ENCODE measurements around the gene HS6ST3. TPM values are rescaled to one million over a fixed set of nuclear protein-coding genes. Genes with fewer than 3 reads are reported as not detected.

HS6ST3 gene
- total and polyA plus RNA-seq, 7 donors, result under 0.01 to 0.71 (median 0.33) TPM; not detected in 2

DNA sequence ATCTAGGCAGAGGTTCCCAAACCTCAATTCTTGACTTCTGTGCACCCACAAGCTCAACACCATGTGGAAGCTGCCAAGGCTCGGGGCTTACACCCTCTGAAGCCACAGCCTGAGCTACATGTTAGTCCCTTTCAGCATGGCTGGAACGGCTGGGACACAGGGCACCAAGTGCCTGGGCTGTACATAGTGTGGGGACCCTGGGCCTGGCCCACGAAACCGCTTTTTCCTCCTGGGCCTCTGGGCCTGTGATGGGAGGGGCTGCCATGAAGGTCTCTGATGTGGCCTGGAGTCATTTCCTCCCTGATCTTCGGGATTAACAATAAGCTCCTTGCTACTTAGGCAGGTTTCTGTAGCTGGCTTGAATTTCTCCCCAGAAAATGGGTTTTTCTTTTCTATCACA lies 108.1 kb downstream of the HS6ST3 start:
- DNase-seq, result no peak
- Histone ChIP-seq H3K9me3 (no peaks in the 10 kb centered on the region), H3K4me3 (no peak overlapping the region), H3K27me3 (no peaks in the 10 kb centered on the region), H3K27ac (no peak overlapping the region), H3K36me3 (no peaks in the 10 kb centered on the region), H3K4me1 (no peaks in the 10 kb centered on the region)
- intact Hi-C loops (cut with DNase I), result no loop called here
- TF ChIP-seq, protein P1, sequence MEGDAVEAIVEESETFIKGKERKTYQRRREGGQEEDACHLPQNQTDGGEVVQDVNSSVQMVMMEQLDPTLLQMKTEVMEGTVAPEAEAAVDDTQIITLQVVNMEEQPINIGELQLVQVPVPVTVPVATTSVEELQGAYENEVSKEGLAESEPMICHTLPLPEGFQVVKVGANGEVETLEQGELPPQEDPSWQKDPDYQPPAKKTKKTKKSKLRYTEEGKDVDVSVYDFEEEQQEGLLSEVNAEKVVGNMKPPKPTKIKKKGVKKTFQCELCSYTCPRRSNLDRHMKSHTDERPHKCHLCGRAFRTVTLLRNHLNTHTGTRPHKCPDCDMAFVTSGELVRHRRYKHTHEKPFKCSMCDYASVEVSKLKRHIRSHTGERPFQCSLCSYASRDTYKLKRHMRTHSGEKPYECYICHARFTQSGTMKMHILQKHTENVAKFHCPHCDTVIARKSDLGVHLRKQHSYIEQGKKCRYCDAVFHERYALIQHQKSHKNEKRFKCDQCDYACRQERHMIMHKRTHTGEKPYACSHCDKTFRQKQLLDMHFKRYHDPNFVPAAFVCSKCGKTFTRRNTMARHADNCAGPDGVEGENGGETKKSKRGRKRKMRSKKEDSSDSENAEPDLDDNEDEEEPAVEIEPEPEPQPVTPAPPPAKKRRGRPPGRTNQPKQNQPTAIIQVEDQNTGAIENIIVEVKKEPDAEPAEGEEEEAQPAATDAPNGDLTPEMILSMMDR (IDR thresholded peaks at IDR 0.05), result no peak
- TF ChIP-seq EP300 (IDR thresholded peaks at IDR 0.05) (no peak), POLR2A (IDR thresholded peaks at IDR 0.05) (no peak), POLR2AphosphoS5 (IDR thresholded peaks at IDR 0.05) (no peak)
- WGBS, 2 donors, result 76 to 81% methylated on average over 5 of the region's 5 CpGs

DNA sequence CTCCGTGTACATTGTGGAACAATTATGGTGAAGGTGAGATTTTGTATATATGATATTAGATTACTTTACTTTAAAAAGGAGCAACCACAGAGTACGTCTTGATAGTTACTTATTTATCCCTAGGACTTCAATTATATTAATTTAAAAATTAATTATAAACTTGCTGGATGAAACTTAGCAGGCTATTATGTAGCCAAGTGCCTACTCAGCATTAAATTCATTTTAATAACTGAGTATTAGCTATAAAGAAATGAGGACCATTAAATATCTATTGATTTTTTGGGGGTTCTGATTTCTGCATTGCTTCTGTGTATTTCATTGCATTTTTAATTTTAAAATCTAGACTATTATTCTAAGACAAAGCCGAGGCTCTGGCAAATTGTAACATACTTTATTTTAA lies 109.4 kb downstream of the HS6ST3 start:
- Histone ChIP-seq H3K36me3 (no peaks in the 10 kb centered on the region), H3K4me1 (no peaks in the 10 kb centered on the region), H3K27ac (no peak overlapping the region), H3K4me3 (no peak overlapping the region), H3K9me3 (no peaks in the 10 kb centered on the region), H3K27me3 (no peaks in the 10 kb centered on the region)
- 81 to 84% methylated on average over 3 of the region's 3 CpGs for WGBS, 2 donors
- TF ChIP-seq, protein P1 (IDR thresholded peaks at IDR 0.05), result no peak
- TF ChIP-seq EP300 (IDR thresholded peaks at IDR 0.05) (no peak), POLR2A (IDR thresholded peaks at IDR 0.05) (no peak), POLR2AphosphoS5 (IDR thresholded peaks at IDR 0.05) (no peak)
- intact Hi-C loops (cut with DNase I), result no loop called here
- DNase-seq, result no peak

DNA sequence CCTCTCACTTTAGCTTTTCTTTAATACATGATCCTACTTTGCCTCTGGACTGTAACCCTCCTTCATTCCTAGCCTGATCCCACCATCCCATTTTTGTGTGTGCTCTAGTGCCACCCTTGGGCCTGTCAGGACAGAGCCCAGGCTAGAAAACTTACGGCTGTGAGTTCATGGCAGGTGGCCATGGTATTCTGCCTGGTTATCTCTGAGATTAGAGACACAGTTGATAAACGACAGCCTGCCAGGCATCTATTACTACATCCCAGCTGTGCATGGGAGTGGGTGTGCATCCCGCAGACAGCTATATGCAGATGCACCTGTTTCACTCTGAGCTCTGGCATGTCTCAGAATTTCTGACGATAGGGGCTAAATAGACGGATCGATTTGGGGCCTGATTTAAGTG lies 110.9 kb downstream of the HS6ST3 start:
- H3K27ac ChIP-seq, result no peak overlapping the region
- no peaks in the 10 kb centered on the region for H3K27me3 ChIP-seq
- no peaks in the 10 kb centered on the region for H3K4me1 ChIP-seq
- no peaks in the 10 kb centered on the region for H3K36me3 ChIP-seq
- no peaks in the 10 kb centered on the region for H3K9me3 ChIP-seq
- H3K4me3 ChIP-seq, result no peak overlapping the region
- no peak for DNase-seq
- WGBS, 2 donors, result 71 to 84% methylated on average over 6 of the region's 6 CpGs
- TF ChIP-seq POLR2A (IDR thresholded peaks at IDR 0.05) (no peak), POLR2AphosphoS5 (IDR thresholded peaks at IDR 0.05) (no peak)
- intact Hi-C loops (cut with DNase I), result no loop called here

DNA sequence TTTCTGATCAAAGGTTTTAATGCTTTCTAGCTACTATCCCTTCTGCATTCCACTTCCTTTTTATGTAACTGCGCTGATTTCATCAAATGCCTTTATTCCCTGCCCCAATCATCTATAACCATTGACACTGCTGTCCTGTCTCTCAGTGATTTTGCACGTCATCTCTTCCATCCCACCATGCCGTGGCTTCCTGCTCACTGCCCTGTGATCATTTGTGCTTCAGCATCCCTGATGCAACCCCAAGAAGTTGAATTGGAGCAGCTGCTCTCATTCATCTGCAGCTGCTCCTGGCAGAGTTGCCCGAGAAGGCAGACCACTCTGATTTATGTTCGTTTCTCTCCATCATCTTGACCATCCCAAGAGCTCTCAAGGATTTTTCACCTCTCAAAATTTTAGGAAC lies 112.4 kb downstream of the HS6ST3 start:
- WGBS, 2 donors, result 83 to 84% methylated on average over 5 of the region's 5 CpGs
- intact Hi-C loops (cut with DNase I), result no loop called here
- TF ChIP-seq POLR2A (IDR thresholded peaks at IDR 0.05) (no peak), POLR2AphosphoS5 (IDR thresholded peaks at IDR 0.05) (no peak), EP300 (IDR thresholded peaks at IDR 0.05) (no peak)
- TF ChIP-seq, protein P1 (IDR thresholded peaks at IDR 0.05), result no peak
- no peak overlapping the region for H3K27ac ChIP-seq
- no peaks in the 10 kb centered on the region for H3K36me3 ChIP-seq
- H3K9me3 ChIP-seq, result no peaks in the 10 kb centered on the region
- H3K4me1 ChIP-seq, result no peaks in the 10 kb centered on the region
- no peaks in the 10 kb centered on the region for H3K27me3 ChIP-seq
- H3K4me3 ChIP-seq, result no peak overlapping the region
- no peak for DNase-seq

DNA sequence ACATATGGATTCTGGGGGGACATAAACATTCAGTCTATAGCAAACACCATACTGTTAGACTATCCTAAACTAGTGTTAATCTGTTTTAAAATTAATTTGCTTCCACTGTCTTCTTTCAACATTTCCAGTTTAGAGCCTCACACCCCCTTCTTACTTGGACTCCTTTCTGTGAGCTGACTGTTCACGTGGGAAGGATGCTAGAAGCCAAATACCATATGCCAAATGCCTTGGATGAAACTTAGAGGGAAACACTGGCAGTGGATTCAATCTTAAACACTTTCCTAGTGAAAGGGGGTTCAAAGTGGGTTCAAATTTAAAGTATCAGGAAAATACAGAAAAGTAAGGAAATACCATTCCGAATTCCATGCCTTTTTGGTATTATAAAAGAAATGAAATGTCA lies 113.6 kb downstream of the HS6ST3 start:
- no peak for DNase-seq
- Histone ChIP-seq H3K9me3 (no peaks in the 10 kb centered on the region), H3K27ac (no peak overlapping the region), H3K36me3 (no peaks in the 10 kb centered on the region), H3K27me3 (no peaks in the 10 kb centered on the region), H3K4me1 (no peaks in the 10 kb centered on the region), H3K4me3 (no peak overlapping the region)
- intact Hi-C loops (cut with DNase I), result no loop called here
- no peak for TF ChIP-seq POLR2AphosphoS5 (IDR thresholded peaks at IDR 0.05)
- no peak for TF ChIP-seq POLR2A (IDR thresholded peaks at IDR 0.05)
- no peak for TF ChIP-seq EP300 (IDR thresholded peaks at IDR 0.05)
- TF ChIP-seq, protein P1 (IDR thresholded peaks at IDR 0.05), result no peak
- 77 to 81% methylated on average over 2 of the region's 2 CpGs for WGBS, 2 donors

All from sigmoid colon (tissue), 7 donors.